Measurements from ENCODE around the gene SNCA.

SNCA gene

GRCh38 chr4:89814362-89814761, 22.6 kb downstream of the SNCA start:
- no peak for DNase-seq (ENCODE audit: low read depth)

DNA sequence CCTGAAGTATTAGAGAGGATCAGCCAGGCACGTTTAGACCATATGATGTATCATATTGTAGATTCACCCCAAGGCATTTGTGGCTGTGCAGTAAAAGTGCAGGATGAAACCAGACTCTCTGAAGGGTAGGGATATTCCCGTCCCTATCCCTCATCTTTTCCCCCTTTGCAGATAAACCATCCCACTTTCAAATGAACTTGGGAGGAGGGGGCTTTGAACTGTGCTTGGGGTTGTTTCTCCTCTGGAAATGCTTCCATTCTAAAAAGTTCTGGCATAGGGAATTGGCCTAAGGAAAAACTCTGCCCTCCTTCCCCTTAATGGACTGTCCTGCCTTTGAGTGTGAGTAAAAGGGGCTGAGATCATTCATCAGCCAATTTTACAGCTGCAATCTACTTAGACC, 23.8 kb downstream of the SNCA start:
- DNase-seq (ENCODE audit: low read depth), result no peak

DNA sequence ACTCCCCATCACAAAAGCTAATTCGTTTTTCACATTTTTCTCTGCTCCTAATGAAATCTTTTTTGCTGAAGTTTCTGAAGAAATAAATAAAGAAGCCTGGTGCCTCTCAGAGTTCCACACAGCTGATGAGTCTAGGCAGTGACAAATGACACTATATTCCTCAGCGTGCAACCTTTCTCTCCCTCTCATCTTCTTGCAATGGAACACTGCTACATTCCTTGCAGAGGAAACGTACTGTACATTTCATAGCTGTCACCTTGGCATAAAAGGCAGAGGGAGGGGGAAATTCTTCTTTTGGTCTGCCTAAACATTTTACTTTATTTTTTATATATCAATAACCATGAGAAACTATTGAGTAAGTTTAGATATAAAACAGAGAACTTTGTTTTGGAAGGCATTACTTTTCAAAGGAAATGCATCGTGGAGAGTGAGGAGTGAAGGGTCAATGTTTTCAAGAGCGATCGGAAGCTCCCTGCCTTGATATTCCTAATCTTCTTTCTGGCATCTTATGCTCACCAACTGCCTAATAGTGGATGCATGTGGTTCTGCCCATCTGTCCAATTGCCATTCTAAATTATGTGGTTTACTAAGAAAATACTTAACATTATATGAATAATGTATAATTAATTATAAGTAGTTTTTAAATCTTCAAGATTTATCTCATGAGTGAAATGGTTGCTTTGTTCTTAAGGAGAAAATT, 29.4 kb downstream of the SNCA start:
- DNase-seq (ENCODE audit: low read depth), result no peak

DNA sequence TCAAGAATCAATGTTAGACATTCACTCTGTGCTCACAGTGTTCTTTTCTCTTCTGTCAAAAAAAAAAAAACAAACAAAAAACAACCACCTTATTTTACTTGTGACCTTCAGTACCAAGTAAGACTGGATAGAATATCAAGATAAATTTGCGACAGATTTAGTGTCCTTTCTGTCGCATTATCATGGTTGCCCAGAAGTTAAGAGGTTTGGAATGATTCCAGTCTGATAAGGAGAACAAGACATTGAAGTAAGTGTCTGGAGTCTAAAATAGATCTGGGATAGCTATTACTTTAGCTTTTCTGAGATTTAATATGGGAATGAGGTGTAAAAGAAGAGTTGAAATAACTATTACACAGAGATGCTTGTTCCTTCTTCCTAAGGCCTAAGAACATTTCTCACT, 31.7 kb downstream of the SNCA start:
- no peak for DNase-seq (ENCODE audit: low read depth)

DNA sequence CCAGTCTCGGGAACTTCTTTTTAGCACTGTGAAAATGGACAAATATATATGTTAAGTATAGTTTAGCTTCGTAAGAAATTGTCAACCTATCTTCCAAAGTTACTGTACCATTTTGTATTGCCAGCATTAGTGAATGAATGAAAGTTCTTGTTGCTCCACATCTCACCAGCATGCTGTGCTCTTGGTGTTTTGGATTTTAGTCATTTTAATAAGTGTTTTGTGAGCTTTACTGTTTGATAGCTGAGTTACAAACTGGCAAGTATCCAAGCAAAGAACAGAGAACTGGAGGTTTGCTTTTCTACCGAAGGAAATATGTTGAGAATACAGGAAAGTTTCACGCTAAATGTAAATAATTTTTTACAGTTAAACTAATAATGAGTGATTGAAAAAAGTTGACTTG, 33.0 kb downstream of the SNCA start:
- DNase-seq (ENCODE audit: low read depth), result no peak

DNA sequence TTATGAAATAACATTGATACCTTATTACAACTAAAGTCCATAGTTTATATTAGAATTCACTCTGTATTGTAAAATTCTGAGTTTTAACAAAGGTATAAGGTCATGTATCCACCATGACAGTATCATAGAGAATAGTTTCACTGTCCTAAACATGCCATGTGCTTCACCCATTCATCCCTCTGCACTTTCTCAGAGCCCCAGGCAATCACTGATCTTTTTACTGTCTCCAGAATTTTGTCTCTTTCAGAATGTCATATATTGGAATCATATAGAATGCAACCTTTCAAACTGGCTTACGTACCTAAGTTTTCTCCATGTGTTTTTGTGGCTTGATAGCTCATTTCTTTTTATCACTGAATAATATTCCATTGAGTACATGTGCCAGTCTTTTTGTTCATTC, 33.9 kb downstream of the SNCA start:
- no peak for DNase-seq (ENCODE audit: low read depth)

- no peak for DNase-seq (ENCODE audit: low read depth)
These were observed 36.3 kb downstream of the SNCA start for GRCh38 chr4:89800527-89801103.

DNA sequence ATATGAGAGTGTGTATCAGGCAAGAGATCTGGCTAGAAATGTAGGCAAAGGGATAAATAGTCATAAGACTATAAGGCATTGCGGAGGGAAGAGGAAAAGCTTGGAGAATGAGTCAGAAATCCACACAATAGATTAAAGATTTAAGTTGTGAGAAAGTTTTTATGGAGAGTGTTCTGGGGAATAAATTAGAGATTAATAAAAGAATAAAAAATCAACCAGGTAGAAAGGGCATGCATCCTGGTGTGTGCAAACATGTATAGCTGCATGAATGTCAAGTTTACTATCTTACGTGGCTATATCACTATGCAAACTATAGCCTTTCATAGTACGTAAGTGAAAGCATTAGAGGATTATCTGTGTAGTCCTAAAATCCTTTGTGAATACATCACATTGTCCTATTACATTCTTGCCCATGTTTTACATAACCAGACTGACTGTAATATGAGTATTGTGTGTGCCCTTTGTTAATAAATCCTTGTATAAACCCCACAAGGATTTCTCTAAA, 36.9 kb downstream of the SNCA start:
- DNase-seq (ENCODE audit: low read depth), result no peak

- no peak for DNase-seq (ENCODE audit: low read depth)
These were observed 37.9 kb downstream of the SNCA start for GRCh38 chr4:89799071-89799470.

- no peak for DNase-seq (ENCODE audit: low read depth)
These were observed 39.8 kb downstream of the SNCA start for GRCh38 chr4:89797117-89797516.

- DNase-seq (ENCODE audit: low read depth), result no peak
These were observed 48.5 kb downstream of the SNCA start for GRCh38 chr4:89788206-89789072.

DNA sequence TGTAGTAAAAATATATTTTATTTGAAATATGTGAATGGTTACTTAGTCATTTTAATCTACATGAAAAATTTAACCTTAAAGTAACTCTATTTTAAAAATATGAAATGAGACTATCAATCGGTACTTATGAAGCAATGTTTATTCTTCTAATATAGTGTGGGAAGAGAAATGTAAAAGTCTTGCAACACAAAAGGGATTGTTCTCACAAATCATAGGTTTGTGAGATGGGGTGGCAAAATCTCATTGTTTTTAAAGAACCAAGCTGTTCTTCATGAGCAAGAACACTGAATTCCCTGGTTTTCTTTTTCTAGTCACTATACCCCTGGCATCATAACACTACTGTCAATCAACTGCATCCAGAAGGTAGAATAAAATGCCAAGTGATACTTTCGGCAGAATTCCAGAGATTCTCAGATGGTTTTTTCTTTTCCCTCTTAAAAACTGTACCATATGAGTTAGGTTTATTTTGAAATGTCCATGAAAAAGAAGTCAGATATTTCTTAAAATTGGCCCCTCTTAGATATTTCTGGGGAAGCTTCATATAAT, 52.2 kb downstream of the SNCA start:
- DNase-seq (ENCODE audit: low read depth), result no peak

- no peak for DNase-seq (ENCODE audit: low read depth)
These were observed 55.6 kb downstream of the SNCA start for GRCh38 chr4:89781321-89781720.

DNA sequence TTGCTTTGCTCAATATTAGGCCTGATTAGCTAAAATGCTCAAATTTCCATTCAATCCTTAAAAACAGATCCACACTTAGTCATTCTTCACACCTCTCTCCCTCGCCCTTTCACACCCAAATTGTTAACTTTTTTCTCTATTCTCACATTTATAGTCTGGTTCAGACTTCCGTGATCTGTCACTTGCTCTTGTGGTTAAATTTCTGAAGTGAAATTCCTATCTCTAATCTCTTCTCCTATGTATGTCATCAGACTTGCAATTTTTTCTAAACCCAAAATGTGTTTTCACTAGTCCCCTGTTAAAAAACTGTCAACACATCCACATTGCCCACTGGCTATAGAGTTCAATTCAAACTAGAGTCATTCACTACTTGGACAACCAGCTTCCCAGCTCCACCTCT, 63.2 kb downstream of the SNCA start:
- no peak for DNase-seq (ENCODE audit: low read depth)

DNA sequence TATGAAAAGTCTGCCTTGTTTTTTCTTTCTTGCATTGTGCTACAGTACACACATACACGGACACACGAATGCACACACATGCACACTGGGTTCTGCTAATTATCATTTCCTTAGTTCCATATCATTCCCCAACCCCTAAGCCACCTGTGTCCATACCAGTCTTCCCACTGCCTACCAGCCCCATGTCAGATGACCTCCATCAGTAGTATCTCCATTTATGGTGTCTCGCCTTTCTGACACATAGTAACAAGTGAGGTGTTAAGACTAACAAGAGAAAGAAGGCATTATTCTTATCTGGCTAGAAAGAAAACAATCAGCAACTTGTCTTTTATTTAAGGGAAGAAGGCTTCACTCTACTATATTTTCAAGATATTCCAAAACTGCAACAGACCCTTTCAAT, 67.1 kb downstream of the SNCA start:
- no peak for DNase-seq (ENCODE audit: low read depth)

DNA sequence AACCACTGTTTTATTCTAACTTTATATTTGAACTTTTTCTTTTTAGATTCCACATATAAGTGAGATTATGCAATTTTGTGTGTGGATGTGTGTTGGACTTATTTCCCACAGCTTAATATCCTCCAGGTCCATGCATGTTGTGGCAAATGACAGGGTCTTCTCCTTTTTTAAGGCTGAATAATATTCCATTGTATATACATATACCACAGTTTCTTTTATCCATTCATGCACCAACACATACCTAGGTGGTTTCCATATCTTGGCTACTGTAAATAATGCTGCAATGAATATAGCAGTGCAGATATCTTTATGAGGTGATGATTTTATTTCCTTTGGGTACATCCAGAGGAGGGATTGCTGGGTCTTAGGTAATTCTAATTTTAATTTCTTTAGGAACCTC, 69.0 kb downstream of the SNCA start:
- DNase-seq (ENCODE audit: low read depth), result no peak

DNA sequence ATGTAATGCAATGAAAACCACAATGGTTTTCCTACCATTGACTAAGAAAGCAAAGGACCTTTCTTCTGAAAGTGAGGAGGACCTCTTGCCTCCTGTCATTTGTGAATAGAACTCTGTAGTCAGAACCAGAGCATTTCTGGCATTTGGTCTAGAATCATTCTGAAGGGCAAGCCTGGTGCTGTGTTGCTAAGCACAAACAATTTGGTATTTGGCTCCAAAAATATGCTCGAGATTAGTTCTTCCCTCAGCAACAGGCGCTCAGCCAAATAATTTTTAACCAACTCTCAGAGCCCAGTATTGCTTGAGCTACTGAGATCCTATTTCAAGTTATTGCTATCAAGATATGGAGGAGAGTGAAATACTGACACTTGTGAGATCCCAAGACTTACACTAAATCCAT, 71.0 kb downstream of the SNCA start:
- DNase-seq (ENCODE audit: low read depth), result no peak

- no peak for DNase-seq (ENCODE audit: low read depth)
These were observed 71.4 kb downstream of the SNCA start for GRCh38 chr4:89765528-89765927.

DNA sequence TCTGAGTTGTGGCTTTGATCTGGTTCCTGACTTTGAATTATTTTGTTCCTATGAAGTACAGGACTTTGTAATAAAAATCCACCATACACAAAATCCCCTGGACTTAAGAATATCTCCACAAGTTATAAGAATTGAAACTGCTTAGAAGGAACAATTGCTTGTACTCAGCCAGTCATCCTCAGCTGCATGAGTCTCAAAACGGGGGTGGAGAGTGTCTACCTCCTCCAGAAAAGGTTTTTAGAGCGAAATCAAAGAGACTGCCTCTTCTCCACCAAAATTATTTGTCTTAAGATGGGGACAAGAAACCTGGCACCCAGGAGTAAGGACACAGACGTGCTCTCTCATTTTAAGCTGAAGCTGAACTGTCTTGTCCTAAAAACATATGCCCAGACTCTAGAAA, 74.7 kb downstream of the SNCA start:
- DNase-seq (ENCODE audit: low read depth), result no peak

DNA sequence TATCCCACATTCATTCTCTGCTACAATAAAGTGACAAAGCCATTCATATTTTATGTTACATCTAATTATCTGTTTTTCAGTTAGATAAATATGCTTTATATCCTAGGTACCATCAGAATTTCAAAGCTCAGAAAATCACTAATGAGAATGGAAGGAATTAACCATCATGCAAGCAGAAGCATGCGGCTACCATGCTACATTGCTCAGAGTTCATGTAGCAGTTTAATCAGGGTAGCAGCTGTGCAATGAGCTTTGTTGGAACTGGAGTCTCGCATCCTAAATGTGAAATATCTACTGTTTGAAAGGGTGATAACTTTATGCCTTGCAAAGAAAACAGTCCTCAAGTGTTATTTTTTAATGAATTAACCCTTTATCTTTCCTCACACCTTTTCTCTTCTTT, 77.5 kb downstream of the SNCA start:
- DNase-seq (ENCODE audit: low read depth), result no peak

- DNase-seq (ENCODE audit: low read depth), result no peak
These were observed 79.7 kb downstream of the SNCA start for GRCh38 chr4:89757154-89757719.

GRCh38 chr4:89755220-89755619, 81.7 kb downstream of the SNCA start:
- no peak for DNase-seq (ENCODE audit: low read depth)
